ENCODE results near the gene EGF. TPM values are rescaled to one million over a fixed set of nuclear protein-coding genes. Genes with fewer than 3 reads are reported as not detected.

Gene EGF
- total RNA-seq, 1 experiment from 2014 or later: 26.7 TPM

DNA sequence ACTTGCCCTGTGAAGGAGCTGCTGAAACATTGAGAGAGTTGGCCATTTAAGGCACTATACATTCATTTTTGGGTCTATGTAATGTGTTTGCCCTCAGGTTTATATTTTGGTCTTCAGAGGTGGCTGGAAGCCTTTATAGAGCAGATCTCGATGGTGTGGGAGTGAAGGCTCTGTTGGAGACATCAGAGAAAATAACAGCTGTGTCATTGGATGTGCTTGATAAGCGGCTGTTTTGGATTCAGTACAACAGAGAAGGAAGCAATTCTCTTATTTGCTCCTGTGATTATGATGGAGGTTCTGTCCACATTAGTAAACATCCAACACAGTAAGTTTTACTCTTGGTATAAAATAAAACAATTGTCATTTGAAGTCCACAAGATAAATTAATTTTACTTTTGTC, 31.1 kb downstream of the EGF start:
- CTCF ChIA-PET: no interaction called here
- TF ChIP-seq EZH2 (IDR thresholded peaks at IDR 0.05; ENCODE audit: borderline replicate concordance, low read depth, low read length, poor library complexity, severe bottlenecking): no peak
- TF ChIP-seq, protein P1, sequence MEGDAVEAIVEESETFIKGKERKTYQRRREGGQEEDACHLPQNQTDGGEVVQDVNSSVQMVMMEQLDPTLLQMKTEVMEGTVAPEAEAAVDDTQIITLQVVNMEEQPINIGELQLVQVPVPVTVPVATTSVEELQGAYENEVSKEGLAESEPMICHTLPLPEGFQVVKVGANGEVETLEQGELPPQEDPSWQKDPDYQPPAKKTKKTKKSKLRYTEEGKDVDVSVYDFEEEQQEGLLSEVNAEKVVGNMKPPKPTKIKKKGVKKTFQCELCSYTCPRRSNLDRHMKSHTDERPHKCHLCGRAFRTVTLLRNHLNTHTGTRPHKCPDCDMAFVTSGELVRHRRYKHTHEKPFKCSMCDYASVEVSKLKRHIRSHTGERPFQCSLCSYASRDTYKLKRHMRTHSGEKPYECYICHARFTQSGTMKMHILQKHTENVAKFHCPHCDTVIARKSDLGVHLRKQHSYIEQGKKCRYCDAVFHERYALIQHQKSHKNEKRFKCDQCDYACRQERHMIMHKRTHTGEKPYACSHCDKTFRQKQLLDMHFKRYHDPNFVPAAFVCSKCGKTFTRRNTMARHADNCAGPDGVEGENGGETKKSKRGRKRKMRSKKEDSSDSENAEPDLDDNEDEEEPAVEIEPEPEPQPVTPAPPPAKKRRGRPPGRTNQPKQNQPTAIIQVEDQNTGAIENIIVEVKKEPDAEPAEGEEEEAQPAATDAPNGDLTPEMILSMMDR (conservative IDR thresholded peaks at IDR 0.05; ENCODE audit: low read depth, low read length): no peak
- BruUV-seq (replicated peaks): no TSS peak

DNA sequence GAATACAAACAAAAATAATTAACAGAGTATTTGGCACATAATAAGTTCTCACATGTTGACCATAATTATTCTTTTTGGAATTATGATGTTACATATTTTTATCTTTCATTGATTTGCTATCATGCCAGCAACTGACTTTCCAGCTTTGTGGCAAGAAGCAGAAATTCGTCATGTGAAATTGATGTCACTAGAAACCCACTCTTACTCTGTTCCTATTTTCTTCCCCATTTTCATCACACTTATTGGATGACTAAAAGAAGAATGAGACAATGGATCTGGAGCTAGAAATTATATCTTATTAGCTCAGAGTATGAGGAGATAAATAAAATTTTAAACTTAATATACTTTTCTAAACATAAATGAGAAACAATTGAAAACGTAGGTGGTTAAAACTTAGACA, 31.9 kb downstream of the EGF start:
- Histone ChIP-seq H3K4me1 (ENCODE audit: insufficient read depth, low read length, poor library complexity, severe bottlenecking) (no peaks in the 10 kb centered on the region), H3K36me3 (ENCODE audit: insufficient read depth, low read length, poor library complexity, severe bottlenecking) (peaks cover 4% of the 10 kb centered on the region), H3K4me3 (ENCODE audit: low read depth, low read length, poor library complexity, severe bottlenecking) (no peak overlapping the region), H3K27ac (ENCODE audit: low read depth, low read length, poor library complexity, severe bottlenecking) (no peak overlapping the region), H3K27me3 (replicated peaks; ENCODE audit: insufficient read depth, low read depth, low read length, poor library complexity) (no peaks in the 10 kb centered on the region), H3K9me3 (ENCODE audit: low read depth, low read length, poor library complexity, severe bottlenecking) (no peaks in the 10 kb centered on the region)
- no peak for DNase-seq (ENCODE audit: low spot score)
- ChIA-PET POLR2A (ENCODE audit: low non-redundant PET) (no interaction called here), CTCF (no interaction called here)
- no TSS peak for BruUV-seq (replicated peaks)
- TF ChIP-seq EZH2 (IDR thresholded peaks at IDR 0.05; ENCODE audit: borderline replicate concordance, low read depth, low read length, poor library complexity, severe bottlenecking): no peak
- TF ChIP-seq, protein P1 (conservative IDR thresholded peaks at IDR 0.05; ENCODE audit: low read depth, low read length): no peak
- intact Hi-C loops (cut with micrococcal nuclease; ENCODE audit: unreplicated experiment): no loop called here

More for the DNA sequence above, 31.1 kb downstream of the EGF start:
- peaks cover 4% of the 10 kb centered on the region for H3K36me3 ChIP-seq (ENCODE audit: insufficient read depth, low read length, poor library complexity, severe bottlenecking)
- POLR2A ChIA-PET (ENCODE audit: low non-redundant PET): no interaction called here
- intact Hi-C loops (cut with micrococcal nuclease; ENCODE audit: unreplicated experiment): no loop called here
- H3K27ac ChIP-seq (ENCODE audit: low read depth, low read length, poor library complexity, severe bottlenecking): no peak overlapping the region
- H3K4me1 ChIP-seq (ENCODE audit: insufficient read depth, low read length, poor library complexity, severe bottlenecking): no peaks in the 10 kb centered on the region
- DNase-seq (ENCODE audit: low spot score): no peak
- H3K4me3 ChIP-seq (ENCODE audit: low read depth, low read length, poor library complexity, severe bottlenecking): no peak overlapping the region
- H3K27me3 ChIP-seq (replicated peaks; ENCODE audit: insufficient read depth, low read depth, low read length, poor library complexity): no peaks in the 10 kb centered on the region
- H3K9me3 ChIP-seq (ENCODE audit: low read depth, low read length, poor library complexity, severe bottlenecking): no peaks in the 10 kb centered on the region

DNA sequence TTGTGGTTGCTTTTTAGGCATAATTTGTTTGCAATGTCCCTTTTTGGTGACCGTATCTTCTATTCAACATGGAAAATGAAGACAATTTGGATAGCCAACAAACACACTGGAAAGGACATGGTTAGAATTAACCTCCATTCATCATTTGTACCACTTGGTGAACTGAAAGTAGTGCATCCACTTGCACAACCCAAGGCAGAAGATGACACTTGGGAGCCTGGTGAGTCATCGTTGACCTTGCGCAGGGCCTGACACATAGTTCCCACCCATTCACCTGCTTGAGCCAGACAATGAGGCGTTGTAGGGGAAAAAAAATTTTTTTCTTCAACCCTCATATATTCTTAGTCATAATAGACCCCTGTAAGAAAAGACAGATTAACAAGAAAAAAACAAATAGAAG, 32.4 kb downstream of the EGF start:
- no TSS peak for BruUV-seq (replicated peaks)
- POLR2A ChIA-PET (ENCODE audit: low non-redundant PET): no interaction called here
- intact Hi-C loops (cut with micrococcal nuclease; ENCODE audit: unreplicated experiment): no loop called here
- Histone ChIP-seq H3K27me3 (replicated peaks; ENCODE audit: insufficient read depth, low read depth, low read length, poor library complexity) (no peaks in the 10 kb centered on the region), H3K27ac (ENCODE audit: low read depth, low read length, poor library complexity, severe bottlenecking) (no peak overlapping the region), H3K36me3 (ENCODE audit: insufficient read depth, low read length, poor library complexity, severe bottlenecking) (peaks cover 4% of the 10 kb centered on the region), H3K4me1 (ENCODE audit: insufficient read depth, low read length, poor library complexity, severe bottlenecking) (no peaks in the 10 kb centered on the region), H3K4me3 (ENCODE audit: low read depth, low read length, poor library complexity, severe bottlenecking) (no peak overlapping the region), H3K9me3 (ENCODE audit: low read depth, low read length, poor library complexity, severe bottlenecking) (no peaks in the 10 kb centered on the region)
- no peak for TF ChIP-seq EZH2 (IDR thresholded peaks at IDR 0.05; ENCODE audit: borderline replicate concordance, low read depth, low read length, poor library complexity, severe bottlenecking)
- TF ChIP-seq, protein P1 (conservative IDR thresholded peaks at IDR 0.05; ENCODE audit: low read depth, low read length): no peak
- CTCF ChIA-PET: no interaction called here
- no peak for DNase-seq (ENCODE audit: low spot score)

Measured in A673 (cell line).